ENCODE measurements around the gene PDE5A.
A peak's percentile ranks its signal among the peaks of the same experiment; 100 is the strongest.
"Not testable (repeated sequence)": the region's sequence is repeated elsewhere in the genome, so short reads cannot be mapped to it uniquely, and the experiment has no call there.

The PDE5A gene

GRCh38 chr4:119470737-119471063 is 157.9 kb downstream of the PDE5A start:
- not testable (repeated sequence) for DNase-seq (ENCODE audit: low spot score)

- not testable (repeated sequence) for DNase-seq (ENCODE audit: low spot score)
Observed at GRCh38 chr4:119470021-119470736, 158.4 kb downstream of the PDE5A start.

- not testable (repeated sequence) for DNase-seq (ENCODE audit: low spot score)
Observed at GRCh38 chr4:119469039-119469438, 159.6 kb downstream of the PDE5A start.

- DNase-seq (ENCODE audit: low spot score), result not testable (repeated sequence)
Observed at GRCh38 chr4:119462733-119463132, 165.9 kb downstream of the PDE5A start.

- peak; percentile 53 for DNase-seq (ENCODE audit: low spot score)
Observed at GRCh38 chr4:119455734-119456133, 172.9 kb downstream of the PDE5A start.

- DNase-seq (ENCODE audit: low spot score), result peak; percentile 91
Observed at GRCh38 chr4:119454491-119455270, 173.9 kb downstream of the PDE5A start.

GRCh38 chr4:119454151-119454490 is 174.5 kb downstream of the PDE5A start:
- not testable (repeated sequence) for DNase-seq (ENCODE audit: low spot score)

GRCh38 chr4:119453286-119453685 is 175.3 kb downstream of the PDE5A start:
- not testable (repeated sequence) for DNase-seq (ENCODE audit: low spot score)

GRCh38 chr4:119449851-119450250 is 178.8 kb downstream of the PDE5A start:
- DNase-seq (ENCODE audit: low spot score), result not testable (repeated sequence)
